ENCODE measurements around the gene EPB41L4B.
"Not testable (repeated sequence)": the region's sequence is repeated elsewhere in the genome, so short reads cannot be mapped to it uniquely, and the experiment has no call there.

EPB41L4B gene

GRCh38 chr9:109242014-109242413 is 78.8 kb downstream of the EPB41L4B start:
- no peak for DNase-seq

- no peak for DNase-seq
Observed at GRCh38 chr9:109241207-109241606, 79.7 kb downstream of the EPB41L4B start.

GRCh38 chr9:109239240-109239639 is 81.6 kb downstream of the EPB41L4B start:
- DNase-seq: no peak

GRCh38 chr9:109238655-109239054 is 82.2 kb downstream of the EPB41L4B start:
- no peak for DNase-seq

GRCh38 chr9:109238125-109238524 is 82.7 kb downstream of the EPB41L4B start:
- DNase-seq: no peak

GRCh38 chr9:109232449-109233237 is 88.2 kb downstream of the EPB41L4B start:
- no peak for DNase-seq

GRCh38 chr9:109231593-109231992 is 89.3 kb downstream of the EPB41L4B start:
- no peak for DNase-seq

GRCh38 chr9:109230277-109230676 is 90.6 kb downstream of the EPB41L4B start:
- DNase-seq: no peak

GRCh38 chr9:109229682-109230081 is 91.2 kb downstream of the EPB41L4B start:
- DNase-seq: no peak

- no peak for DNase-seq
Observed at GRCh38 chr9:109228093-109228642, 92.7 kb downstream of the EPB41L4B start.

GRCh38 chr9:109225629-109226028 is 95.2 kb downstream of the EPB41L4B start:
- DNase-seq: no peak

GRCh38 chr9:109224751-109225150 is 96.1 kb downstream of the EPB41L4B start:
- no peak for DNase-seq

- not testable (repeated sequence) for DNase-seq
Observed at GRCh38 chr9:109218242-109218641, 102.6 kb downstream of the EPB41L4B start.

GRCh38 chr9:109214414-109214813 is 106.4 kb downstream of the EPB41L4B start:
- DNase-seq: no peak

GRCh38 chr9:109213285-109214121 is 107.4 kb downstream of the EPB41L4B start:
- DNase-seq: no peak

GRCh38 chr9:109212768-109213167 is 108.1 kb downstream of the EPB41L4B start:
- DNase-seq: no peak

GRCh38 chr9:109206670-109207069 is 114.2 kb downstream of the EPB41L4B start:
- DNase-seq: no peak

- DNase-seq: no peak
Observed at GRCh38 chr9:109205526-109205925, 115.3 kb downstream of the EPB41L4B start.

GRCh38 chr9:109203761-109204360 is 117.0 kb downstream of the EPB41L4B start:
- DNase-seq: no peak

- no peak for DNase-seq
Observed at GRCh38 chr9:109199676-109200075, 121.2 kb downstream of the EPB41L4B start.

GRCh38 chr9:109198736-109199382 is 122.0 kb downstream of the EPB41L4B start:
- DNase-seq: no peak

GRCh38 chr9:109193974-109194556 is 126.8 kb downstream of the EPB41L4B start:
- DNase-seq: no peak
